IMR-90 (cell line): Measurements from ENCODE around the gene LIN37. TPM values are rescaled to one million over a fixed set of nuclear protein-coding genes. Genes with fewer than 3 reads are reported as not detected.

Experiments used
- ATAC-seq: fragments of 200-7000 bp; cut with Tn5 transposase; 2 replicates; pipeline ENCODE4 v1.9.1; 2020; ENCODE audit warnings: low read depth, mild to moderate bottlenecking, moderate library complexity
- BruUV-seq: library from RNA; stranded (reverse); fragments of 400-500 nt; replicated peaks from 2 replicates; lab custom pipeline; 2021; lab: Mats Ljungman, UMichigan
- CTCF ChIA-PET: fragments of 300-600 bp; formaldehyde crosslinking; extraction: SDS; loops from one replicate; lab custom pipeline; 2021; ENCODE audit warnings: antibody characterized with exemption; lab: Yijun Ruan, JAX
- POLR2A ChIA-PET: fragments of 300-600 bp; sonication (Branson Sonifier 250); formaldehyde crosslinking; loops from one replicate; lab custom pipeline; 2022; ENCODE audit warnings: antibody characterized with exemption; ENCODE audit not compliant: unreplicated experiment; lab: Charles Lee
- DNase-seq: peaks from one replicate; pipeline ENCODE4 v3.0.0; 2013
- H2AFZ ChIP-seq: replicated peaks from 2 replicates; pipeline ENCODE3; 2013; ENCODE audit warnings: low read length, mild to moderate bottlenecking; ENCODE audit not compliant: poor library complexity
- H2AK5ac ChIP-seq: 2 replicates; pipeline ENCODE4 v1.6.1; 2013; ENCODE audit warnings: low read depth, low read length, inconsistent platforms
- H2AK9ac ChIP-seq: replicated peaks from 2 replicates; pipeline ENCODE3; 2013; ENCODE audit warnings: mild to moderate bottlenecking, low read depth, low read length, moderate library complexity; ENCODE audit not compliant: poor library complexity
- H2BK120ac ChIP-seq: 2 replicates; pipeline ENCODE4 v1.6.1; 2013; ENCODE audit warnings: low read depth, low read length, inconsistent platforms
- H2BK15ac ChIP-seq: 3 replicates; pipeline ENCODE4 v1.6.1; 2013; ENCODE audit warnings: low read depth, low read length, inconsistent platforms
- H2BK20ac ChIP-seq: 2 replicates; pipeline ENCODE4 v1.6.1; 2013; ENCODE audit warnings: low read depth, mild to moderate bottlenecking, inconsistent platforms, low read length, moderate library complexity
- H2BK5ac ChIP-seq: 2 replicates; pipeline ENCODE4 v1.6.1; 2013; ENCODE audit warnings: mild to moderate bottlenecking, low read depth, low read length, inconsistent platforms; ENCODE audit not compliant: poor library complexity, severe bottlenecking
- H3K14ac ChIP-seq: replicated peaks from 2 replicates; pipeline ENCODE4 v1.6.1; 2013; ENCODE audit warnings: low read depth, low read length, inconsistent platforms
- H3K18ac ChIP-seq: 2 replicates; pipeline ENCODE4 v1.6.1; 2013; ENCODE audit warnings: low read depth, low read length, control low read depth
- H3K23ac ChIP-seq: 2 replicates; pipeline ENCODE4 v1.6.1; 2013; ENCODE audit warnings: low read depth, low read length, inconsistent platforms
- H3K27ac ChIP-seq: 2 replicates; pipeline ENCODE4 v1.5.1; 2013; ENCODE audit warnings: mild to moderate bottlenecking, control low read depth, low read length; ENCODE audit not compliant: insufficient read depth
- H3K27me3 ChIP-seq: 2 replicates; pipeline ENCODE4 v1.6.1; 2013; ENCODE audit warnings: low read length; ENCODE audit not compliant: control insufficient read depth, insufficient read depth
- H3K36me3 ChIP-seq: 2 replicates; pipeline ENCODE4 v1.6.1; 2013; ENCODE audit warnings: low read length, mixed read lengths; ENCODE audit not compliant: control insufficient read depth, insufficient read depth
- H3K4ac ChIP-seq: 2 replicates; pipeline ENCODE4 v1.6.1; 2013; ENCODE audit warnings: low read depth, low read length, inconsistent platforms
- H3K4me1 ChIP-seq: 2 replicates; pipeline ENCODE4 v1.6.1; 2013; ENCODE audit warnings: low read length, mixed read lengths; ENCODE audit not compliant: control insufficient read depth, insufficient read depth
- H3K4me2 ChIP-seq: 2 replicates; pipeline ENCODE4 v1.6.1; 2013; ENCODE audit warnings: low read depth, mild to moderate bottlenecking, control low read depth, low read length, moderate library complexity
- H3K4me3 ChIP-seq: 2 replicates; pipeline ENCODE4 v1.5.1; 2013; ENCODE audit warnings: low read depth, mild to moderate bottlenecking, control low read depth, low read length, moderate library complexity; ENCODE audit not compliant: insufficient read depth
- H3K56ac ChIP-seq: 2 replicates; pipeline ENCODE4 v1.6.1; 2013; ENCODE audit warnings: low read length, inconsistent platforms; ENCODE audit not compliant: insufficient read depth; ENCODE audit errors: extremely low read depth
- H3K79me1 ChIP-seq, 2 experiments: 2 replicates each; pipeline ENCODE4 v1.6.1; 2013; ENCODE audit warnings: low read length in 2 of 2, inconsistent platforms in 1 of 2, low read depth in 1 of 2
- H3K9ac ChIP-seq: 2 replicates; pipeline ENCODE4 v1.6.1; 2013; ENCODE audit warnings: low read depth, low read length, control low read depth
- H3K9me1 ChIP-seq: 2 replicates; pipeline ENCODE4 v1.6.1; 2013; ENCODE audit warnings: low read length, inconsistent platforms; ENCODE audit not compliant: insufficient read depth
- H3K9me3 ChIP-seq: 2 replicates; pipeline ENCODE4 v1.6.1; 2013; ENCODE audit warnings: low read length; ENCODE audit not compliant: control insufficient read depth, insufficient read depth
- H4K20me1 ChIP-seq: 2 replicates; pipeline ENCODE4 v1.6.1; 2013; ENCODE audit warnings: low read length, inconsistent platforms; ENCODE audit not compliant: insufficient read depth
- H4K5ac ChIP-seq: 2 replicates; pipeline ENCODE4 v1.6.1; 2013; ENCODE audit warnings: mild to moderate bottlenecking, low read depth, low read length, control low read depth
- H4K8ac ChIP-seq, 2 experiments: 2 replicates each; pipeline ENCODE4 v1.6.1; 2013; ENCODE audit warnings: low read depth in 2 of 2, low read length in 2 of 2, control low read depth in 1 of 2, inconsistent platforms in 1 of 2
- H4K91ac ChIP-seq: 2 replicates; pipeline ENCODE4 v1.6.1; 2013; ENCODE audit warnings: low read depth, low read length, inconsistent platforms; ENCODE audit not compliant: insufficient read depth
- BHLHE40 ChIP-seq: fragments of 150-350 bp; IDR thresholded peaks from 2 replicates; pipeline ENCODE4 v1.6.1; 2016; ENCODE audit warnings: mild to moderate bottlenecking, low read depth, low read length
- CEBPB ChIP-seq: IDR thresholded peaks from 2 replicates; pipeline ENCODE4 v1.6.1; 2012; ENCODE audit warnings: low read depth, low read length, improper control_type of control experiment
- CHD1 ChIP-seq: IDR thresholded peaks from 2 replicates; pipeline ENCODE4 v1.6.1; 2012; ENCODE audit warnings: low read depth, low read length, improper control_type of control experiment
- FOS ChIP-seq: fragments of 150-350 bp; IDR thresholded peaks from 2 replicates; pipeline ENCODE4 v1.6.1; 2016; ENCODE audit warnings: low read depth, low read length
- MAFK ChIP-seq: IDR thresholded peaks from 2 replicates; pipeline ENCODE4 v1.6.1; 2012; ENCODE audit warnings: low read depth, low read length, improper control_type of control experiment
- MAZ ChIP-seq: IDR thresholded peaks from 2 replicates; pipeline ENCODE4 v1.6.1; 2012; ENCODE audit warnings: low read depth, mild to moderate bottlenecking, low read length, improper control_type of control experiment, moderate library complexity, borderline replicate concordance
- MXI1 ChIP-seq: IDR thresholded peaks from 2 replicates; pipeline ENCODE4 v1.6.1; 2012; ENCODE audit warnings: low read depth, mild to moderate bottlenecking, low read length, moderate library complexity, borderline replicate concordance
- NFE2L2 ChIP-seq: fragments of 150-350 bp; IDR thresholded peaks from 2 replicates; pipeline ENCODE4 v1.6.1; 2016; ENCODE audit warnings: low read depth, mild to moderate bottlenecking, low read length
- POLR2A ChIP-seq: IDR thresholded peaks from 2 replicates; pipeline ENCODE4 v1.6.1; 2012; ENCODE audit warnings: mild to moderate bottlenecking, low read depth, low read length
- RAD21 ChIP-seq: IDR thresholded peaks from 2 replicates; pipeline ENCODE4 v1.6.1; 2012; ENCODE audit warnings: low read length, improper control_type of control experiment
- RFX5 ChIP-seq: IDR thresholded peaks from 2 replicates; pipeline ENCODE4 v1.8.0; 2012; ENCODE audit warnings: low read depth, mild to moderate bottlenecking, low read length, moderate library complexity
- SMC3 ChIP-seq: fragments of 150-350 bp; IDR thresholded peaks from 2 replicates; pipeline ENCODE4 v1.6.1; 2016; ENCODE audit warnings: low read depth, mild to moderate bottlenecking, antibody characterized with exemption, low read length, moderate library complexity
- WGBS, 2 experiments: methylation state at CpG; one replicate each; pipeline versions ENCODE4 v1.1.5 to v1.1.7; 2013; ENCODE audit warnings: missing lambda C conversion rate in 2 of 2; ENCODE audit not compliant: insufficient read length in 1 of 2; ENCODE audit errors: extremely low coverage in 2 of 2; 5-methylcytosine and 5-hydroxymethylcytosine counted together
- dilution Hi-C: fragments of 300-500 bp; cut with HindIII; formaldehyde crosslinking; loops from one replicate; pipeline ENCODE4 v1.14.3; 2018; ENCODE audit warnings: low sequenced_read_pairs; ENCODE audit not compliant: unreplicated experiment
- in situ Hi-C: fragments of 300-500 bp; cut with MboI; formaldehyde crosslinking; loops from 3 replicates; pipeline ENCODE4 v1.14.3; 2019; ENCODE audit warnings: low sequenced_read_pairs, inconsistent platforms, mixed read lengths
- intact Hi-C: fragments of 100-400 bp; cut with micrococcal nuclease; formaldehyde crosslinking; loops from 2 replicates; pipeline ENCODE4 v1.10.0; 2022
- polyA plus RNA-seq, 3 experiments: library from polyadenylated mRNA; depleted of rRNA; stranded (reverse); fragments of >200 nt; gene quantifications; 2 replicates each; pipeline ENCODE4 v1.2.3, GENCODE V29; 2012; ENCODE audit warnings: low replicate concordance in 1 of 3
- total RNA-seq: library from RNA; depleted of rRNA; stranded (reverse); fragments of >200 nt; gene quantifications from 2 replicates; pipeline ENCODE4 v1.2.3, GENCODE V29; 2012
- TF ChIP-seq, protein P1 (sequence below): fragments of 150-350 bp; IDR thresholded peaks from 2 replicates; pipeline ENCODE4 v1.6.1; 2016; ENCODE audit warnings: low read depth, mild to moderate bottlenecking, low read length, moderate library complexity, borderline replicate concordance
- TF ChIP-seq, protein P2 (sequence below): conservative IDR thresholded peaks from 2 replicates; pipeline ENCODE4 v1.5.1; 2012; ENCODE audit warnings: mild to moderate bottlenecking, low read depth, low read length, improper control_type of control experiment
- TF ChIP-seq, protein P3 (sequence below): fragments of 150-350 bp; IDR thresholded peaks from 2 replicates; pipeline ENCODE4 v1.6.1; 2017; ENCODE audit warnings: mild to moderate bottlenecking, antibody characterized with exemption, low read length, low read depth

The LIN37 gene
- total and polyA plus RNA-seq, 2 of the 4 experiments (the other 2 are of a cell fraction) = 12.7 to 23.1 TPM

DNA sequence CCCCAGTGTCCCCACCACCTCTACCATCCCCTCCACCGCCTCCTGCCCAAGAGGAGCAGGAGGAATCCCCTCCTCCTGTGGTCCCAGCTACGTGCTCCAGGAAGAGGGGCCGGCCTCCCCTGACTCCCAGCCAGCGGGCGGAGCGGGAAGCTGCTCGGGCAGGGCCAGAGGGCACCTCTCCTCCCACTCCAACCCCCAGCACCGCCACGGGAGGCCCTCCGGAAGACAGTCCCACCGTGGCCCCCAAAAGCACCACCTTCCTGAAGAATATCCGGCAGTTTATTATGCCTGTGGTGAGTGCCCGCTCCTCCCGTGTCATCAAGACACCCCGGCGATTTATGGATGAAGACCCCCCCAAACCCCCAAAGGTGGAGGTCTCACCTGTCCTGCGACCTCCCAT, 27.7 kb upstream of the LIN37 start:
- no peak overlapping the region for H2BK5ac ChIP-seq
- dilution Hi-C loops = no loop called here
- no peak for TF ChIP-seq MAFK
- no peak for TF ChIP-seq CHD1
- TF ChIP-seq, protein P1, sequence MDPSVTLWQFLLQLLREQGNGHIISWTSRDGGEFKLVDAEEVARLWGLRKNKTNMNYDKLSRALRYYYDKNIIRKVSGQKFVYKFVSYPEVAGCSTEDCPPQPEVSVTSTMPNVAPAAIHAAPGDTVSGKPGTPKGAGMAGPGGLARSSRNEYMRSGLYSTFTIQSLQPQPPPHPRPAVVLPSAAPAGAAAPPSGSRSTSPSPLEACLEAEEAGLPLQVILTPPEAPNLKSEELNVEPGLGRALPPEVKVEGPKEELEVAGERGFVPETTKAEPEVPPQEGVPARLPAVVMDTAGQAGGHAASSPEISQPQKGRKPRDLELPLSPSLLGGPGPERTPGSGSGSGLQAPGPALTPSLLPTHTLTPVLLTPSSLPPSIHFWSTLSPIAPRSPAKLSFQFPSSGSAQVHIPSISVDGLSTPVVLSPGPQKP = no peak
- TF ChIP-seq NFE2L2 = no peak
- TF ChIP-seq MAZ = no peak
- TF ChIP-seq, protein P2, sequence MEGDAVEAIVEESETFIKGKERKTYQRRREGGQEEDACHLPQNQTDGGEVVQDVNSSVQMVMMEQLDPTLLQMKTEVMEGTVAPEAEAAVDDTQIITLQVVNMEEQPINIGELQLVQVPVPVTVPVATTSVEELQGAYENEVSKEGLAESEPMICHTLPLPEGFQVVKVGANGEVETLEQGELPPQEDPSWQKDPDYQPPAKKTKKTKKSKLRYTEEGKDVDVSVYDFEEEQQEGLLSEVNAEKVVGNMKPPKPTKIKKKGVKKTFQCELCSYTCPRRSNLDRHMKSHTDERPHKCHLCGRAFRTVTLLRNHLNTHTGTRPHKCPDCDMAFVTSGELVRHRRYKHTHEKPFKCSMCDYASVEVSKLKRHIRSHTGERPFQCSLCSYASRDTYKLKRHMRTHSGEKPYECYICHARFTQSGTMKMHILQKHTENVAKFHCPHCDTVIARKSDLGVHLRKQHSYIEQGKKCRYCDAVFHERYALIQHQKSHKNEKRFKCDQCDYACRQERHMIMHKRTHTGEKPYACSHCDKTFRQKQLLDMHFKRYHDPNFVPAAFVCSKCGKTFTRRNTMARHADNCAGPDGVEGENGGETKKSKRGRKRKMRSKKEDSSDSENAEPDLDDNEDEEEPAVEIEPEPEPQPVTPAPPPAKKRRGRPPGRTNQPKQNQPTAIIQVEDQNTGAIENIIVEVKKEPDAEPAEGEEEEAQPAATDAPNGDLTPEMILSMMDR = no peak
- no peak for TF ChIP-seq SMC3
- TF ChIP-seq POLR2A = no peak
- no peak for TF ChIP-seq FOS
- TF ChIP-seq MXI1 = no peak
- TF ChIP-seq RFX5 = no peak
- no peak for TF ChIP-seq BHLHE40
- TF ChIP-seq, protein P3, sequence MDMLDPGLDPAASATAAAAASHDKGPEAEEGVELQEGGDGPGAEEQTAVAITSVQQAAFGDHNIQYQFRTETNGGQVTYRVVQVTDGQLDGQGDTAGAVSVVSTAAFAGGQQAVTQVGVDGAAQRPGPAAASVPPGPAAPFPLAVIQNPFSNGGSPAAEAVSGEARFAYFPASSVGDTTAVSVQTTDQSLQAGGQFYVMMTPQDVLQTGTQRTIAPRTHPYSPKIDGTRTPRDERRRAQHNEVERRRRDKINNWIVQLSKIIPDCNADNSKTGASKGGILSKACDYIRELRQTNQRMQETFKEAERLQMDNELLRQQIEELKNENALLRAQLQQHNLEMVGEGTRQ = no peak
- TF ChIP-seq CEBPB = no peak
- TF ChIP-seq RAD21 = no peak
- H2BK15ac ChIP-seq = no peak overlapping the region
- POLR2A ChIA-PET = no interaction called here
- no peak for ATAC-seq
- peaks cover 14% of the 10 kb centered on the region for H3K4me1 ChIP-seq
- BruUV-seq = no TSS peak
- no peak for DNase-seq
- no peak overlapping the region for H2BK20ac ChIP-seq
- H2BK120ac ChIP-seq = no peak overlapping the region
- intact Hi-C loops = no loop called here
- peaks cover 29% of the 10 kb centered on the region for H4K20me1 ChIP-seq
- H3K4ac ChIP-seq = no peak overlapping the region
- H3K36me3 ChIP-seq = peaks cover 48% of the 10 kb centered on the region
- H3K27me3 ChIP-seq = no peaks in the 10 kb centered on the region
- H3K56ac ChIP-seq = no peak overlapping the region
- H3K14ac ChIP-seq = no peak overlapping the region
- H4K8ac ChIP-seq = no peak overlapping the region
- H3K27ac ChIP-seq = no peak overlapping the region
- H2AFZ ChIP-seq = no peak overlapping the region
- no peak overlapping the region for H2AK9ac ChIP-seq
- peaks cover 16 to 53% of the 10 kb centered on the region in 2 experiments; a peak in 3 of 4 replicates for H3K79me1 ChIP-seq
- no peak overlapping the region for H3K4me3 ChIP-seq
- in situ Hi-C loops = no loop called here
- no peaks in the 10 kb centered on the region; the same call in 1 of the 2 replicates for H3K9me1 ChIP-seq
- CTCF ChIA-PET = no interaction called here
- 100% methylated on average over 6 of the region's 17 CpGs; no CpG with 5 or more reads in 1 of the 2 experiments for WGBS, 2 experiments
- no peaks in the 10 kb centered on the region for H3K9me3 ChIP-seq
- no peak overlapping the region for H3K18ac ChIP-seq
- H3K4me2 ChIP-seq = no peak overlapping the region
- no peak overlapping the region for H2AK5ac ChIP-seq
- no peak overlapping the region for H4K5ac ChIP-seq
- H3K9ac ChIP-seq = no peak overlapping the region
- no peak overlapping the region for H4K91ac ChIP-seq
- no peak overlapping the region for H3K23ac ChIP-seq
